ENCODE results near the gene MYLK. TPM values are rescaled to one million over a fixed set of nuclear protein-coding genes. Genes with fewer than 3 reads are reported as not detected.

Gene MYLK
- 224 TPM for total RNA-seq

GRCh38 chr3:123884203-123884831 is at the start of gene MYLK:
Gene MYLK, minus strand, starts transcription at chr3:123884332. Its CDS starts 90,491 bp downstream, at chr3:123793841.

GRCh38 chr3:123584988-123585937 is 298.9 kb downstream of the MYLK start, which contains the start of gene HACD2:
Gene HACD2, minus strand, starts transcription at chr3:123585053. Its CDS starts 26 bp downstream, at chr3:123585027.

Small RNAs within 50 kb of the gene (small RNA-seq; reads per million reads assigned to genes)
- gene RF00392 (ENCODE audit: low replicate concordance): not detected

Other genes starting within 250 kb of the MYLK start
- gene CCDC14, start 76.9 kb upstream of the MYLK start, total RNA-seq: 76.3 TPM
- gene ROPN1, start 107.8 kb upstream of the MYLK start, total RNA-seq: not detected
- 67.4 TPM for gene KALRN, start 149.0 kb upstream of the MYLK start, total RNA-seq